GM23338 (cell line): ENCODE results near the gene DOK7. TPM values are rescaled to one million over a fixed set of nuclear protein-coding genes. Genes with fewer than 3 reads are reported as not detected.

ENCODE experiments used
- ATAC-seq: fragments of 200-7000 bp; cut with Tn5 transposase; 3 replicates; pipeline ENCODE4 v1.9.1; 2020
- DNase-seq: peaks from one replicate; pipeline ENCODE4 v3.0.0-alpha.2; 2015; ENCODE audit warnings: low spot score
- H2AFZ ChIP-seq: fragments of 200-600 bp; sonication (generic); 2 replicates; pipeline ENCODE4 v1.8.0; 2016; ENCODE audit warnings: antibody characterized with exemption, mild to moderate bottlenecking, moderate library complexity
- H3F3A ChIP-seq: fragments of 200-600 bp; sonication (generic); replicated peaks from 2 replicates; pipeline ENCODE4 v1.8.0; 2017; ENCODE audit warnings: antibody characterized with exemption, mixed run types, low read depth
- H3K27ac ChIP-seq: fragments of 200-600 bp; sonication (generic); 2 replicates; pipeline ENCODE4 v1.6.1; 2016; ENCODE audit warnings: low read depth
- H3K27me3 ChIP-seq: fragments of 200-600 bp; sonication (generic); 2 replicates; pipeline ENCODE4 v1.8.0; 2016; ENCODE audit warnings: mild to moderate bottlenecking, mixed run types, moderate library complexity; ENCODE audit not compliant: insufficient read depth
- H3K36me3 ChIP-seq: fragments of 200-600 bp; sonication (generic); 2 replicates; pipeline ENCODE4 v1.8.0; 2016; ENCODE audit warnings: mild to moderate bottlenecking; ENCODE audit not compliant: insufficient read depth
- H3K4me1 ChIP-seq: fragments of 200-600 bp; sonication (generic); 2 replicates; pipeline ENCODE4 v1.8.0; 2016; ENCODE audit warnings: mild to moderate bottlenecking, moderate library complexity; ENCODE audit not compliant: insufficient read depth
- H3K4me2 ChIP-seq: fragments of 200-600 bp; sonication (generic); 2 replicates; pipeline ENCODE4 v1.7.1; 2017; ENCODE audit warnings: mixed run types
- H3K4me3 ChIP-seq: fragments of 200-600 bp; sonication (generic); 2 replicates; pipeline ENCODE4 v1.6.1; 2016; ENCODE audit warnings: mixed run types
- H3K79me2 ChIP-seq: fragments of 200-600 bp; sonication (generic); replicated peaks from 2 replicates; pipeline ENCODE4 v1.8.0; 2017; ENCODE audit warnings: mild to moderate bottlenecking; ENCODE audit not compliant: insufficient read depth
- H3K9me2 ChIP-seq: fragments of 200-600 bp; sonication (generic); 2 replicates; pipeline ENCODE4 v1.8.0; 2017; ENCODE audit not compliant: insufficient read depth
- H4K20me1 ChIP-seq: fragments of 200-600 bp; sonication (generic); replicated peaks from 2 replicates; pipeline ENCODE4 v1.8.0; 2017; ENCODE audit warnings: mild to moderate bottlenecking; ENCODE audit not compliant: insufficient read depth
- H3K27ac Mint-ChIP-seq: 2 replicates; pipeline ENCODE4 v1.8.0; 2020; ENCODE audit warnings: inconsistent platforms, mild to moderate bottlenecking, moderate library complexity, mixed read lengths
- H3K27me3 Mint-ChIP-seq: 3 replicates; pipeline ENCODE4 v1.8.0; 2022; ENCODE audit warnings: low read depth, mild to moderate bottlenecking, moderate library complexity, mixed read lengths, inconsistent platforms; ENCODE audit not compliant: insufficient read depth, poor library complexity
- H3K36me3 Mint-ChIP-seq: 3 replicates; pipeline ENCODE4 v1.8.0; 2021; ENCODE audit warnings: low read depth, mild to moderate bottlenecking, inconsistent platforms, moderate library complexity, mixed read lengths
- H3K4me1 Mint-ChIP-seq: 3 replicates; pipeline ENCODE4 v1.8.0; 2020; ENCODE audit warnings: mild to moderate bottlenecking, inconsistent platforms, mixed read lengths
- H3K4me3 Mint-ChIP-seq: 3 replicates; pipeline ENCODE4 v1.8.0; 2021; ENCODE audit warnings: moderate library complexity, mild to moderate bottlenecking, inconsistent platforms, mixed read lengths
- H3K9me3 Mint-ChIP-seq: 3 replicates; pipeline ENCODE4 v1.8.0; 2020; ENCODE audit warnings: moderate library complexity, mild to moderate bottlenecking, inconsistent platforms, mixed read lengths
- CREB1 ChIP-seq: fragments of 250-450 bp; sonication (Bioruptor Pico); IDR thresholded peaks from 2 replicates; pipeline ENCODE4 v1.5.0; 2020; ENCODE audit warnings: low read depth, mild to moderate bottlenecking, moderate library complexity
- CTCF ChIP-seq, 2 experiments: fragments of 200-600 bp in 1 of 2; sonication (generic) in 1 of 2; conservative IDR thresholded peaks; 2 replicates each; pipeline versions ENCODE4 v1.5.1 to v1.6.1; 2016 to 2017; ENCODE audit warnings: antibody characterized with exemption in 2 of 2, low read depth in 2 of 2, mild to moderate bottlenecking in 2 of 2, moderate library complexity in 1 of 2
- ETS1 ChIP-seq: IDR thresholded peaks from 2 replicates; pipeline ENCODE4 v1.6.1; 2016; ENCODE audit warnings: antibody characterized with exemption
- EZH2 ChIP-seq: fragments of 200-600 bp; sonication (generic); IDR thresholded peaks from one replicate; pipeline ENCODE4 v1.8.0; 2017; ENCODE audit warnings: antibody characterized with exemption, mild to moderate bottlenecking, low read depth; ENCODE audit not compliant: unreplicated experiment
- EZH2phosphoT487 ChIP-seq: fragments of 200-600 bp; sonication (generic); IDR thresholded peaks from one replicate; pipeline ENCODE4 v1.8.1; 2018; ENCODE audit warnings: antibody characterized with exemption; ENCODE audit not compliant: unreplicated experiment
- JUNB ChIP-seq: IDR thresholded peaks from one replicate; pipeline ENCODE4 v1.6.1; 2016; ENCODE audit warnings: antibody characterized with exemption; ENCODE audit not compliant: unreplicated experiment
- NANOG ChIP-seq: IDR thresholded peaks from 2 replicates; pipeline ENCODE4 v1.6.1; 2016; ENCODE audit warnings: antibody characterized with exemption, borderline replicate concordance
- POLR2AphosphoS5 ChIP-seq: IDR thresholded peaks from 2 replicates; pipeline ENCODE4 v1.6.1; 2016; ENCODE audit warnings: antibody characterized with exemption, low read depth
- STAT1 ChIP-seq: IDR thresholded peaks from one replicate; pipeline ENCODE4 v1.6.1; 2016; ENCODE audit warnings: antibody characterized with exemption; ENCODE audit not compliant: unreplicated experiment
- ZNF114 ChIP-seq: fragments of 250-450 bp; sonication (Bioruptor Pico); IDR thresholded peaks from 2 replicates; pipeline ENCODE4 v1.5.0; 2020; ENCODE audit warnings: mild to moderate bottlenecking, moderate library complexity
- ZNF331 ChIP-seq: fragments of 250-450 bp; sonication (Bioruptor Pico); IDR thresholded peaks from 2 replicates; pipeline ENCODE4 v1.5.0; 2020; ENCODE audit warnings: low read depth, mild to moderate bottlenecking, moderate library complexity
- ZNF462 ChIP-seq: fragments of 250-450 bp; sonication (Bioruptor Pico); IDR thresholded peaks from 2 replicates; pipeline ENCODE4 v1.5.0; 2020; ENCODE audit warnings: mild to moderate bottlenecking, moderate library complexity
- polyA plus RNA-seq: library from polyadenylated mRNA; unstranded; fragments of >200 nt; fragmentation: Nextera tagmentation; extraction: Ambion mirVana; gene quantifications from 2 replicates; pipeline ENCODE4 v1.2.1, GENCODE V29; 2016
- total RNA-seq: library from RNA; depleted of rRNA; stranded (reverse); fragments of >200 nt; shearing (Covaris generic); gene quantifications from 2 replicates; pipeline ENCODE4 v1.2.3, GENCODE V29; 2014

The DOK7 gene
- total and polyA plus RNA-seq, 2 experiments from 2014 or later: 0.34 to 0.52 TPM

DNA sequence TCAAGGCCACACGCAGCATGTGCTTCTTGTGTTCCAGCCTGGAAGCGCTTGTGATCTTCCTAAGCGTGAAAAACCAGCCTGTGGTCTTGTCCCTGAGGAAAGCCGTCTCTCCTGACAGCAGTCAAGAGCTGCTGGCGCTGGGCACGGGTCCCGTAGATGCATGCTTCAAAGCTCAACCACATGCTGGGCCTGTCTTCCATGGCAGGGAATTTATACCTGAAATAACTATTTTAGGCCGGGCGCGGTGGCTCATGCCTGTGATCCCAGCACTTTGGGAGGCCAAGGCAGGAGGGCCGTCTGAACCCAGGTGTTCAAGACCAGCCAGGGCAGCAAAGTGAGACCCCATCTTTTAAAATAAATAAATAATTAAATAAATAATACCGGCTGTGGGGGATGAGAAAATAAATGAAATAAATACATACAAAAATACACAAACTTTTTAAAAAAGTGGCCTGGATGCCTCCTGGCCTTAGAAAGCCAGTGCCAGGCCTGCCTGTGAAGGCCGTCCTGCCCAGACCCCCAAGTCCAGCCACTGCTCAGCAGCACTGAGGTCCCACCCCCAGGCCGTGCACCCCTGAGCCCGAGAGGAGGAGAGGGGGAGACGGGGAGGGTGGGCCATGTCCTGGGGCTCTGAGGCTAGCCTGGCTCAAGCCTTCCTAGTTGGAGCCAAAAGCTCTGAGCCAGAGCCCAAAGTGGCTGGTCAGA lies 58.7 kb downstream of the DOK7 start (continued):
- TF ChIP-seq ETS1: no peak
- no peak for TF ChIP-seq NANOG
- no peak for TF ChIP-seq EZH2
- TF ChIP-seq JUNB: no peak
- TF ChIP-seq STAT1: no peak
- TF ChIP-seq EZH2phosphoT487: no peak

DNA sequence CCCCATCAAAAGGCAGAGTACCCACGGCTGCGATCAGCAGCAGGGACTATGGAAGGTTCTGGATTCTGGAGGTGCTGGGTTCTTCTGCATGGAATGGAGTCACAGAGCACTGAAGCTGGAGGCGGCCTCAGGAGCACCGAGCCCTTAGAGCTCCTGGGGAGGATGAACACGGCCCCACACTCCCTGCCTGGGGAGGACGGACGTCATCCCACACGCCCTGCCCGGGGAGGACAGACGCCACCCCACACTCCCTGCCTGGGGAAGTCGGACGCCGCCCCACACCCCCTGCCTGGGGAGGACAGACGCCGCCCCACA lies 59.2 kb downstream of the DOK7 start:
- H2AFZ ChIP-seq: no peak overlapping the region
- DNase-seq (no peak), ATAC-seq (no peak)
- peaks cover 18% of the 10 kb centered on the region; the same call in 1 of the 2 replicates for H3K36me3 ChIP-seq
- no peaks in the 10 kb centered on the region for H3K9me3 Mint-ChIP-seq
- H3K4me2 ChIP-seq: no peak overlapping the region
- peaks cover 5% of the 10 kb centered on the region for H3K27me3 Mint-ChIP-seq
- no peak overlapping the region for H3K4me3 ChIP-seq
- H3K27me3 ChIP-seq: no peaks in the 10 kb centered on the region
- peaks cover 7% of the 10 kb centered on the region for H3K4me1 Mint-ChIP-seq
- H3K27ac Mint-ChIP-seq: no peak overlapping the region
- H3K27ac ChIP-seq: no peak overlapping the region
- no peaks in the 10 kb centered on the region for H3K4me1 ChIP-seq
- H3K9me2 ChIP-seq: no peaks in the 10 kb centered on the region
- H3K36me3 Mint-ChIP-seq: peaks cover 41% of the 10 kb centered on the region
- H3K4me3 Mint-ChIP-seq: no peak overlapping the region
- no peaks in the 10 kb centered on the region for H3F3A ChIP-seq
- peaks cover 1% of the 10 kb centered on the region for H3K79me2 ChIP-seq
- peaks cover 8% of the 10 kb centered on the region; the same call in 1 of the 2 replicates for H4K20me1 ChIP-seq
- TF ChIP-seq ETS1: no peak
- no peak for TF ChIP-seq ZNF114
- no peak for TF ChIP-seq CTCF (conservative IDR thresholded peaks at IDR 0.05; ENCODE audit: low read depth in 2 of 2)
- TF ChIP-seq CREB1 (CRISPR knock-in tag): no peak
- no peak for TF ChIP-seq EZH2phosphoT487
- TF ChIP-seq ZNF331 (CRISPR knock-in tag): no peak
- no peak for TF ChIP-seq NANOG
- TF ChIP-seq ZNF462: no peak
- TF ChIP-seq STAT1: no peak
- no peak for TF ChIP-seq POLR2AphosphoS5
